A549 (cell line): Measurements from ENCODE around the gene TTC28. TPM values are rescaled to one million over a fixed set of nuclear protein-coding genes. Genes with fewer than 3 reads are reported as not detected.

ENCODE experiments used
- ATAC-seq, 2 experiments: fragments of 200-7000 bp in 1 of 2; fragments of >200 bp in 1 of 2; cut with Nextera tagmentation in 1 of 2; cut with Tn5 transposase in 1 of 2; 3 replicates each; pipeline versions ENCODE4 v1.8.0 to v1.9.1; 2018 to 2020; ENCODE audit warnings: mild to moderate bottlenecking in 1 of 2, moderate library complexity in 1 of 2
- CTCF ChIA-PET: fragments of 300-600 bp; sonication (Branson Sonifier 250); formaldehyde crosslinking; extraction: SDS; loops from one replicate; lab custom pipeline; 2021; ENCODE audit warnings: antibody characterized with exemption, inconsistent platforms; lab: Yijun Ruan, JAX
- POLR2A ChIA-PET: fragments of 350-600 bp; formaldehyde crosslinking; extraction: SDS; loops from one replicate; lab custom pipeline; 2021; ENCODE audit warnings: antibody characterized with exemption, inconsistent platforms; lab: Yijun Ruan, JAX
- DNase-seq, 2 experiments: peaks; one replicate each; pipeline versions ENCODE4 v3.0.0 to v3.0.0-alpha.2; 2011 to 2016; ENCODE audit warnings: low read depth in 1 of 2, low spot score in 1 of 2
- FAIRE-seq: peaks from 2 replicates; lab custom pipeline; 2011; peaks lifted over from hg19 to GRCh38; lab: Jason Lieb, UNC
- H3K27ac ChIP-seq, 2 experiments: fragments of >200 bp; sonication (Bioruptor Twin); formaldehyde crosslinking; 3 replicates each; pipeline ENCODE4 v1.5.1; 2016 to 2017
- H3K4me1 ChIP-seq: fragments of >200 bp; sonication (Bioruptor Twin); formaldehyde crosslinking; 3 replicates; pipeline ENCODE4 v1.6.1; 2016
- H3K4me2 ChIP-seq: fragments of >200 bp; sonication (Bioruptor Twin); formaldehyde crosslinking; 3 replicates; pipeline ENCODE4 v1.6.1; 2016
- H3K4me3 ChIP-seq: fragments of >200 bp; sonication (Bioruptor Twin); formaldehyde crosslinking; 3 replicates; pipeline ENCODE4 v1.5.1; 2016
- H3K9me3 ChIP-seq: fragments of >200 bp; sonication (Bioruptor Twin); formaldehyde crosslinking; 3 replicates; pipeline ENCODE4 v1.6.1; 2016
- CHD2 ChIP-seq: fragments of 150-350 bp; IDR thresholded peaks from 2 replicates; pipeline ENCODE4 v1.6.1; 2014; ENCODE audit warnings: low read length; ENCODE audit not compliant: partially characterized antibody
- CHD4 ChIP-seq: fragments of 200-600 bp; sonication (generic); IDR thresholded peaks from 2 replicates; pipeline ENCODE4 v1.6.1; 2016; ENCODE audit warnings: antibody characterized with exemption, mild to moderate bottlenecking, borderline replicate concordance
- ESRRA ChIP-seq: fragments of 150-350 bp; IDR thresholded peaks from 2 replicates; pipeline ENCODE4 v1.6.1; 2014; ENCODE audit warnings: mild to moderate bottlenecking, low read length, borderline replicate concordance
- FOSB ChIP-seq: fragments of 250-450 bp; sonication (Bioruptor Pico); IDR thresholded peaks from 2 replicates; pipeline ENCODE4 v1.5.0; 2020; ENCODE audit warnings: mild to moderate bottlenecking, moderate library complexity
- FOXS1 ChIP-seq: fragments of 250-450 bp; sonication (Bioruptor Pico); IDR thresholded peaks from 2 replicates; pipeline ENCODE4 v1.5.0; 2020; ENCODE audit warnings: mild to moderate bottlenecking, moderate library complexity
- HDAC2 ChIP-seq: fragments of 200-600 bp; sonication (generic); IDR thresholded peaks from 2 replicates; pipeline ENCODE4 v1.6.1; 2016
- HOXB5 ChIP-seq: fragments of 250-450 bp; sonication (Bioruptor Pico); IDR thresholded peaks from 2 replicates; pipeline ENCODE4 v1.5.0; 2020; ENCODE audit warnings: mild to moderate bottlenecking, moderate library complexity
- JUNB ChIP-seq: fragments of >200 bp; sonication (Bioruptor Twin); formaldehyde crosslinking; IDR thresholded peaks from 2 replicates; pipeline ENCODE4 v1.6.1; 2016
- KDM5A ChIP-seq: fragments of 200-600 bp; sonication (generic); IDR thresholded peaks from 2 replicates; pipeline ENCODE4 v1.6.1; 2016; ENCODE audit warnings: antibody characterized with exemption, mild to moderate bottlenecking
- MAZ ChIP-seq: fragments of 150-350 bp; IDR thresholded peaks from 2 replicates; pipeline ENCODE4 v1.6.1; 2014; ENCODE audit warnings: antibody characterized with exemption, low read depth, low read length, borderline replicate concordance
- MYC ChIP-seq: IDR thresholded peaks from 2 replicates; pipeline ENCODE4 v1.6.1; 2012; ENCODE audit warnings: mild to moderate bottlenecking, inconsistent platforms, low read length, improper control_type of control experiment, borderline replicate concordance
- POLR2AphosphoS2 ChIP-seq: conservative IDR thresholded peaks from 2 replicates; pipeline ENCODE4 v1.6.1; 2012; ENCODE audit warnings: low read length, improper control_type of control experiment, inconsistent platforms
- RARB ChIP-seq: fragments of 250-450 bp; sonication (Bioruptor Pico); IDR thresholded peaks from 2 replicates; pipeline ENCODE4 v1.8.0; 2021; ENCODE audit warnings: mild to moderate bottlenecking, moderate library complexity
- RCOR1 ChIP-seq: fragments of 150-350 bp; IDR thresholded peaks from 2 replicates; pipeline ENCODE4 v1.6.1; 2014; ENCODE audit warnings: antibody characterized with exemption, low read length, low read depth
- RFX5 ChIP-seq: fragments of 450-650 bp; IDR thresholded peaks from 2 replicates; pipeline ENCODE4 v1.7.1; 2014; ENCODE audit warnings: antibody characterized with exemption, mild to moderate bottlenecking, moderate library complexity
- RNF2 ChIP-seq: fragments of 200-600 bp; sonication (generic); IDR thresholded peaks from 2 replicates; pipeline ENCODE4 v1.6.1; 2016; ENCODE audit warnings: low read depth, mild to moderate bottlenecking, antibody characterized with exemption, moderate library complexity, borderline replicate concordance
- SMC3 ChIP-seq: fragments of >200 bp; sonication (Bioruptor Twin); formaldehyde crosslinking; IDR thresholded peaks from 3 replicates; pipeline ENCODE4 v1.6.1; 2018; ENCODE audit warnings: inconsistent platforms
- SREBF2 ChIP-seq: fragments of 450-650 bp; IDR thresholded peaks from 2 replicates; pipeline ENCODE4 v1.6.1; 2014; ENCODE audit warnings: mild to moderate bottlenecking, moderate library complexity
- TFCP2L1 ChIP-seq: fragments of 250-450 bp; sonication (Bioruptor Pico); IDR thresholded peaks from 2 replicates; pipeline ENCODE4 v1.5.0; 2021; ENCODE audit warnings: mild to moderate bottlenecking
- TP53 ChIP-seq: fragments of 250-450 bp; sonication (Bioruptor Pico); IDR thresholded peaks from 2 replicates; pipeline ENCODE4 v1.5.0; 2021; ENCODE audit warnings: mild to moderate bottlenecking, moderate library complexity
- ZC3H11A ChIP-seq: fragments of 450-650 bp; IDR thresholded peaks from 2 replicates; pipeline ENCODE4 v1.6.1; 2014; ENCODE audit warnings: antibody characterized with exemption, mild to moderate bottlenecking
- ZSCAN20 ChIP-seq: fragments of 250-450 bp; sonication (Bioruptor Pico); IDR thresholded peaks from 2 replicates; pipeline ENCODE4 v1.8.0; 2022; ENCODE audit warnings: mild to moderate bottlenecking, moderate library complexity
- WGBS: methylation state at CpG from one replicate; pipeline ENCODE4 v1.1.6; 2017; ENCODE audit errors: missing lambda C conversion rate; 5-methylcytosine and 5-hydroxymethylcytosine counted together
- polyA plus RNA-seq, 4 experiments: library from polyadenylated mRNA; depleted of rRNA in 3 of 4; stranded (reverse); fragments of >200 nt; fragmentation: RNase III in 1 of 4; extraction: RNeasy Plus Mini Kit Qiagen cat#74134 plus additional on column Dnase treatment in 1 of 4; gene quantifications; 2 replicates in 3 of 4; 3 replicates in 1 of 4; pipeline ENCODE4 v1.2.3, GENCODE V29; 2011 to 2017
- TF ChIP-seq, protein P1 (sequence below): IDR thresholded peaks from 2 replicates; pipeline ENCODE4 v1.6.1; 2012; ENCODE audit warnings: low read depth, borderline replicate concordance
- TF ChIP-seq, protein P2 (sequence below): IDR thresholded peaks from 2 replicates; pipeline ENCODE4 v1.6.1; 2012
- TF ChIP-seq, protein P3 (sequence below): fragments of 450-650 bp; IDR thresholded peaks from 2 replicates; pipeline ENCODE4 v1.6.1; 2014; ENCODE audit warnings: antibody characterized with exemption
- TF ChIP-seq, protein P4 (sequence below): fragments of >200 bp; sonication (Bioruptor Twin); formaldehyde crosslinking; IDR thresholded peaks from 3 replicates; pipeline ENCODE4 v1.6.1; 2016

The TTC28 gene
- polyA plus RNA-seq, 2 of the 4 experiments (the other 2 are of a cell fraction), result 2.6 to 3.8 TPM

DNA sequence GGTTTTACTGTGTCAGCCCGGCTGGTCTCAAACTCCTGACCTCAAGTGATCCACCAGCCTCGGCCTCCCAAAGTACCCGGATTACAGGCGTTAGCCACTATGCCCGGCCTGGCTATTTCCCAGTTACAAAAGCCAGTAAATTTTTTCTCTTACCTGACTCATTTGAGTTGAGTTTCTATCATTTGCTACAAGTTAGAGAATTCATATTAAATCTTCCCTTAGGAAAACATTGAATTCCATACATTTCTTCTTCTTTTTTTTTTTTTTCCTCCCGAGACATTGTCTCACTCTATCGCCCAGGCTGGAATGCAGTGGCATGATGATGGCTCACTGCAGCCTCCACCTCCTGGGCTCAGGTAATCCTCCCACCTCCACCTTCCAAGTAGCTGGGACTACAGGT is 36.0 kb upstream of the TTC28 start:
- Histone ChIP-seq H3K4me2 (no peak overlapping the region), H3K4me3 (no peak overlapping the region), H3K9me3 (no peaks in the 10 kb centered on the region), H3K4me1 (peaks cover 23% of the 10 kb centered on the region), H3K27ac (peak overlapping the region in 1 of 2 experiments; percentile 44; a peak in 2 of 6 replicates)
- DNase-seq, result no peak
- FAIRE-seq, result no peak
- ChIA-PET CTCF (no interaction called here), POLR2A (no interaction called here)
- 88% methylated on average over 7 of the region's 7 CpGs for WGBS
- no peak for ATAC-seq
- no peak for TF ChIP-seq TP53 (CRISPR knock-in tag)
- TF ChIP-seq FOSB (CRISPR knock-in tag), result no peak
- TF ChIP-seq RFX5, result no peak
- TF ChIP-seq, protein P1, sequence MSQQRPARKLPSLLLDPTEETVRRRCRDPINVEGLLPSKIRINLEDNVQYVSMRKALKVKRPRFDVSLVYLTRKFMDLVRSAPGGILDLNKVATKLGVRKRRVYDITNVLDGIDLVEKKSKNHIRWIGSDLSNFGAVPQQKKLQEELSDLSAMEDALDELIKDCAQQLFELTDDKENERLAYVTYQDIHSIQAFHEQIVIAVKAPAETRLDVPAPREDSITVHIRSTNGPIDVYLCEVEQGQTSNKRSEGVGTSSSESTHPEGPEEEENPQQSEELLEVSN, result no peak
- no peak for TF ChIP-seq MAZ
- no peak for TF ChIP-seq RCOR1
- no peak for TF ChIP-seq ZSCAN20 (CRISPR knock-in tag)
- no peak for TF ChIP-seq ESRRA
- TF ChIP-seq POLR2AphosphoS2, result no peak
- TF ChIP-seq CHD2, result no peak

DNA sequence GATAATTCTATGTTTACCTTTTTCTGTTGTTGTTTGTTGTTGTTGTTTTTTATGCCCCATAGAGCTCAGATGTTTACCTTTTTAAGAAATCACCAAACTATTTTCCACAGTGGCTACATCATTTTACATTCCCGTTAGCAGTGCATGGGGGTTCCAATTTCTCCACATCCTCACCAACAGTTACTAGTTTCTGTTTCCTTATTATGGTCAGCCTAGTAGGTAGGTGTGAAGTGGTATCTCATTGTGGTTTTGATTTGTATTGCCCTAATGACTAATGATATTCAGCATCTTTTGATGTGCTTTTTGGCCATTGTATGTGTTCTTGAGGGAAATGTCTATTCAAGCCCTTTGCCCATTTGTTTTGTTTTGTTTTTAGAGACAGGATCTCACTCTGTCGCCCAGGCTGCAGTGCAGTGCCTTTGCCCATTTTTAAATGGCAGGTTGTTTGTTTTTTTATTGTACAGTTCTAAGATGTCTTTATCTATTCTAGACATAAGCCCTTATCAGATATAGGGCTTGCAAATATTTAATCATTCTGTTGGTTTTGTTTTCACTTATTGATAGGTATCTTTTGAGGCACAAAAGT is 34.5 kb upstream of the TTC28 start:
- DNase-seq (no peak), FAIRE-seq (no peak), ATAC-seq (no peak)
- H3K4me2 ChIP-seq, result no peak overlapping the region
- WGBS, result 85% methylated on average over 2 of the region's 2 CpGs
- H3K4me3 ChIP-seq, result no peak overlapping the region
- TF ChIP-seq ZSCAN20 (CRISPR knock-in tag) (no peak), FOXS1 (no peak), SMC3 (no peak), ESRRA (no peak), HDAC2 (no peak), SREBF2 (no peak), ZC3H11A (no peak), MAZ (no peak), RCOR1 (no peak), JUNB (no peak), CHD4 (no peak), RARB (CRISPR knock-in tag) (no peak), HOXB5 (no peak), MYC (no peak), KDM5A (no peak), TFCP2L1 (CRISPR knock-in tag) (no peak), RNF2 (no peak)
- TF ChIP-seq, protein P2, sequence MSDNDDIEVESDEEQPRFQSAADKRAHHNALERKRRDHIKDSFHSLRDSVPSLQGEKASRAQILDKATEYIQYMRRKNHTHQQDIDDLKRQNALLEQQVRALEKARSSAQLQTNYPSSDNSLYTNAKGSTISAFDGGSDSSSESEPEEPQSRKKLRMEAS, result no peak
- TF ChIP-seq, protein P3, sequence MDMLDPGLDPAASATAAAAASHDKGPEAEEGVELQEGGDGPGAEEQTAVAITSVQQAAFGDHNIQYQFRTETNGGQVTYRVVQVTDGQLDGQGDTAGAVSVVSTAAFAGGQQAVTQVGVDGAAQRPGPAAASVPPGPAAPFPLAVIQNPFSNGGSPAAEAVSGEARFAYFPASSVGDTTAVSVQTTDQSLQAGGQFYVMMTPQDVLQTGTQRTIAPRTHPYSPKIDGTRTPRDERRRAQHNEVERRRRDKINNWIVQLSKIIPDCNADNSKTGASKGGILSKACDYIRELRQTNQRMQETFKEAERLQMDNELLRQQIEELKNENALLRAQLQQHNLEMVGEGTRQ, result no peak
- TF ChIP-seq, protein P4, sequence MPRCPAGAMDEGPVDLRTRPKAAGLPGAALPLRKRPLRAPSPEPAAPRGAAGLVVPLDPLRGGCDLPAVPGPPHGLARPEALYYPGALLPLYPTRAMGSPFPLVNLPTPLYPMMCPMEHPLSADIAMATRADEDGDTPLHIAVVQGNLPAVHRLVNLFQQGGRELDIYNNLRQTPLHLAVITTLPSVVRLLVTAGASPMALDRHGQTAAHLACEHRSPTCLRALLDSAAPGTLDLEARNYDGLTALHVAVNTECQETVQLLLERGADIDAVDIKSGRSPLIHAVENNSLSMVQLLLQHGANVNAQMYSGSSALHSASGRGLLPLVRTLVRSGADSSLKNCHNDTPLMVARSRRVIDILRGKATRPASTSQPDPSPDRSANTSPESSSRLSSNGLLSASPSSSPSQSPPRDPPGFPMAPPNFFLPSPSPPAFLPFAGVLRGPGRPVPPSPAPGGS, result no peak
- H3K9me3 ChIP-seq, result no peaks in the 10 kb centered on the region
- H3K27ac ChIP-seq, result peak overlapping the region; percentile 13 to 87; a peak in 4 of 6 replicates
- ChIA-PET CTCF (interaction anchor here (1.0 kb wide), 1 partner anchor 113 kb away, joined by 3 read pairs; no protein-coding TSS in a partner anchor), POLR2A (no interaction called here)
- peaks cover 36% of the 10 kb centered on the region for H3K4me1 ChIP-seq
